H1 (cell line): Measurements from ENCODE around the gene MYO1A. TPM values are rescaled to one million over a fixed set of nuclear protein-coding genes. Genes with fewer than 3 reads are reported as not detected.

Experiments
- CTCF ChIA-PET: fragments of 300-600 bp; sonication (Branson Sonifier 250); formaldehyde crosslinking; loops from one replicate; lab custom pipeline; 2021; ENCODE audit not compliant: partially characterized antibody; lab: Charles Lee
- POLR2A ChIA-PET: fragments of 300-600 bp; sonication (Branson Sonifier 250); formaldehyde crosslinking; loops from one replicate; lab custom pipeline; 2021; ENCODE audit warnings: inconsistent platforms; ENCODE audit not compliant: partially characterized antibody; lab: Charles Lee
- DNase-seq, 2 experiments: peaks; one replicate each; pipeline versions ENCODE4 v3.0.0 to v3.0.0-alpha.2; 2010 to 2022; ENCODE audit warnings: low spot score in 2 of 2, low read depth in 1 of 2, mixed read lengths in 1 of 2
- FAIRE-seq: peaks from 2 replicates; lab custom pipeline; 2011; peaks lifted over from hg19 to GRCh38; lab: Jason Lieb, UNC
- H2AFZ ChIP-seq: 2 replicates; pipeline ENCODE4 v1.8.1; 2012; ENCODE audit warnings: low read length, inconsistent platforms
- H2AK5ac ChIP-seq: 2 replicates; pipeline ENCODE4 v1.6.1; 2013; ENCODE audit warnings: low read depth, low read length
- H2BK120ac ChIP-seq: replicated peaks from 2 replicates; pipeline ENCODE3; 2013; ENCODE audit warnings: low read depth, low read length, inconsistent platforms
- H2BK12ac ChIP-seq: 2 replicates; pipeline ENCODE4 v1.6.1; 2013; ENCODE audit warnings: low read depth, low read length
- H2BK15ac ChIP-seq: 2 replicates; pipeline ENCODE4 v1.6.1; 2013; ENCODE audit warnings: low read length
- H2BK20ac ChIP-seq: 2 replicates; pipeline ENCODE4 v1.6.1; 2013; ENCODE audit warnings: low read length
- H2BK5ac ChIP-seq: 2 replicates; pipeline ENCODE4 v1.6.1; 2013; ENCODE audit warnings: low read depth, low read length
- H3K14ac ChIP-seq: 2 replicates; pipeline ENCODE4 v1.6.1; 2013; ENCODE audit warnings: inconsistent platforms; ENCODE audit not compliant: insufficient read length
- H3K18ac ChIP-seq: 2 replicates; pipeline ENCODE4 v1.6.1; 2013; ENCODE audit warnings: low read length; ENCODE audit errors: extremely low read depth
- H3K23ac ChIP-seq: 2 replicates; pipeline ENCODE4 v1.6.1; 2013; ENCODE audit warnings: inconsistent platforms; ENCODE audit not compliant: insufficient read length
- H3K23me2 ChIP-seq: 2 replicates; pipeline ENCODE4 v1.6.1; 2013; ENCODE audit warnings: low read depth, low read length
- H3K27ac ChIP-seq: 2 replicates; pipeline ENCODE4 v1.6.1; 2011; ENCODE audit warnings: low read depth, low read length, inconsistent platforms
- H3K27me3 ChIP-seq, 4 experiments: replicated peaks in 1 of 4; 1 replicate in 1 of 4; 2 replicates in 3 of 4; pipeline versions ENCODE4 v1.6.1 to v1.8.1; 2011 to 2013; ENCODE audit warnings: low read length in 3 of 4, mild to moderate bottlenecking in 3 of 4, inconsistent platforms in 2 of 4, mixed read lengths in 2 of 4, moderate library complexity in 1 of 4; ENCODE audit not compliant: control insufficient read depth in 3 of 4, insufficient read depth in 3 of 4; ENCODE audit errors: extremely low read depth in 1 of 4
- H3K36me3 ChIP-seq, 4 experiments: 2 replicates each; pipeline versions ENCODE4 v1.6.1 to v1.8.1; 2011 to 2013; ENCODE audit warnings: mild to moderate bottlenecking in 4 of 4, low read length in 3 of 4, moderate library complexity in 2 of 4, control low read depth in 1 of 4, inconsistent platforms in 1 of 4; ENCODE audit not compliant: insufficient read depth in 4 of 4, control insufficient read depth in 2 of 4
- H3K4ac ChIP-seq: replicated peaks from 2 replicates; pipeline ENCODE3; 2013; ENCODE audit warnings: low read length, low read depth, mixed read lengths, inconsistent platforms; ENCODE audit not compliant: insufficient read length
- H3K4me1 ChIP-seq, 4 experiments: replicated peaks in 1 of 4; 1 replicate in 1 of 4; 2 replicates in 3 of 4; pipeline versions ENCODE4 v1.6.1 to v1.8.1; 2011 to 2013; ENCODE audit warnings: low read length in 3 of 4, inconsistent platforms in 2 of 4, mixed read lengths in 1 of 4; ENCODE audit not compliant: insufficient read depth in 4 of 4, control insufficient read depth in 3 of 4
- H3K4me2 ChIP-seq, 2 experiments: 2 replicates each; pipeline versions ENCODE4 v1.6.1 to v1.8.1; 2011 to 2013; ENCODE audit warnings: low read depth in 2 of 2, low read length in 2 of 2, control low read depth in 1 of 2, inconsistent platforms in 1 of 2, mild to moderate bottlenecking in 1 of 2; ENCODE audit not compliant: insufficient read depth in 1 of 2
- H3K4me3 ChIP-seq, 4 experiments: fragments of 200-600, 300-600 bp in 1 of 4; sonication (generic), shearing (Covaris generic), sonication (Bioruptor Twin) in 1 of 4; 2 replicates each; pipeline versions ENCODE4 v1.5.1 to v1.8.1; 2011 to 2016; ENCODE audit warnings: low read length in 4 of 4, low read depth in 3 of 4, control low read depth in 2 of 4, inconsistent platforms in 2 of 4, mild to moderate bottlenecking in 2 of 4, mixed read lengths in 1 of 4, moderate library complexity in 1 of 4; ENCODE audit not compliant: insufficient read depth in 2 of 4; ENCODE audit errors: extremely low read depth in 1 of 4
- H3K56ac ChIP-seq: replicated peaks from 2 replicates; pipeline ENCODE3; 2013; ENCODE audit warnings: low read depth, mild to moderate bottlenecking, mixed read lengths, low read length, inconsistent platforms; ENCODE audit not compliant: insufficient read length
- H3K79me1 ChIP-seq: 2 replicates; pipeline ENCODE4 v1.6.1; 2013; ENCODE audit warnings: low read depth, low read length, control low read depth
- H3K79me2 ChIP-seq, 2 experiments: 2 replicates each; pipeline versions ENCODE4 v1.6.1 to v1.8.1; 2012 to 2013; ENCODE audit warnings: low read length in 2 of 2, mild to moderate bottlenecking in 2 of 2, inconsistent platforms in 1 of 2; ENCODE audit not compliant: insufficient read depth in 2 of 2, control insufficient read depth in 1 of 2
- H3K9ac ChIP-seq, 4 experiments: replicated peaks in 1 of 4; 1 replicate in 1 of 4; 2 replicates in 3 of 4; pipeline versions ENCODE4 v1.6.1 to v1.8.1; 2011 to 2013; ENCODE audit warnings: low read depth in 3 of 4, low read length in 3 of 4, control low read depth in 2 of 4, mild to moderate bottlenecking in 2 of 4, moderate library complexity in 2 of 4, inconsistent platforms in 1 of 4; ENCODE audit errors: extremely low read depth in 1 of 4
- H3K9me3 ChIP-seq, 2 experiments: 2 replicates each; pipeline versions ENCODE4 v1.6.1 to v1.8.1; 2012 to 2013; ENCODE audit warnings: mild to moderate bottlenecking in 2 of 2, moderate library complexity in 2 of 2, control low read depth in 1 of 2, inconsistent platforms in 1 of 2, low read depth in 1 of 2, low read length in 1 of 2, mixed read lengths in 1 of 2; ENCODE audit not compliant: insufficient read depth in 2 of 2
- H4K20me1 ChIP-seq, 2 experiments: replicated peaks in 1 of 2; 2 replicates each; pipeline versions ENCODE3 to v1.8.1; 2011 to 2013; ENCODE audit warnings: inconsistent platforms in 2 of 2, low read length in 2 of 2, mild to moderate bottlenecking in 1 of 2; ENCODE audit not compliant: insufficient read depth in 2 of 2, control insufficient read depth in 1 of 2
- H4K5ac ChIP-seq: 2 replicates; pipeline ENCODE4 v1.6.1; 2013; ENCODE audit warnings: low read length, low read depth, mixed read lengths, inconsistent platforms; ENCODE audit not compliant: insufficient read length
- H4K8ac ChIP-seq: 2 replicates; pipeline ENCODE4 v1.8.0; 2013; ENCODE audit warnings: mild to moderate bottlenecking, moderate library complexity, low read length, inconsistent platforms; ENCODE audit not compliant: insufficient read depth; ENCODE audit errors: extremely low read depth
- H4K91ac ChIP-seq: replicated peaks from 2 replicates; pipeline ENCODE3; 2013; ENCODE audit warnings: low read length, mixed read lengths, inconsistent platforms; ENCODE audit not compliant: insufficient read length
- BRCA1 ChIP-seq: IDR thresholded peaks from 2 replicates; pipeline ENCODE4 v1.6.1; 2012; ENCODE audit warnings: low read depth, low read length, improper control_type of control experiment
- CEBPB ChIP-seq: IDR thresholded peaks from 2 replicates; pipeline ENCODE4 v1.6.1; 2012; ENCODE audit warnings: low read depth, low read length
- GABPA ChIP-seq: IDR thresholded peaks from 2 replicates; pipeline ENCODE4 v1.6.1; 2011; ENCODE audit warnings: mild to moderate bottlenecking, low read length, moderate library complexity, borderline replicate concordance; ENCODE audit not compliant: insufficient read depth
- HDAC6 ChIP-seq: IDR thresholded peaks from one replicate; pipeline ENCODE4 v1.7.1; 2012; ENCODE audit warnings: low read depth, mild to moderate bottlenecking, inconsistent platforms, low read length, moderate library complexity
- POLR2A ChIP-seq, 2 experiments: IDR thresholded peaks; 1 replicate in 1 of 2; 2 replicates in 1 of 2; pipeline ENCODE4 v1.6.1; 2011; ENCODE audit warnings: low read depth in 2 of 2, low read length in 2 of 2, mild to moderate bottlenecking in 2 of 2; ENCODE audit errors: control extremely low read depth in 1 of 2
- POLR2AphosphoS5 ChIP-seq: IDR thresholded peaks from 2 replicates; pipeline ENCODE4 v1.6.1; 2011; ENCODE audit warnings: low read depth, low read length
- RBBP5 ChIP-seq: IDR thresholded peaks from 2 replicates; pipeline ENCODE4 v1.7.1; 2012; ENCODE audit warnings: low read depth, mild to moderate bottlenecking, inconsistent platforms, low read length, moderate library complexity, borderline replicate concordance
- SAP30 ChIP-seq: fragments of 300-600 bp; sonication (generic); IDR thresholded peaks from 2 replicates; pipeline ENCODE4 v1.7.1; 2012; ENCODE audit warnings: low read length, moderate library complexity, mild to moderate bottlenecking, inconsistent platforms; ENCODE audit not compliant: insufficient read depth, insufficient replicate concordance
- TAF1 ChIP-seq: IDR thresholded peaks from 2 replicates; pipeline ENCODE4 v1.6.1; 2011; ENCODE audit warnings: mild to moderate bottlenecking, low read depth, low read length
- TCF12 ChIP-seq: IDR thresholded peaks from 2 replicates; pipeline ENCODE4 v1.6.1; 2011; ENCODE audit warnings: low read depth, mild to moderate bottlenecking, low read length
- WGBS, 2 experiments: shearing (Covaris generic) in 1 of 2; methylation state at CpG; one replicate each; pipeline versions ENCODE4 v1.1.6 to v1.1.7; 2013 to 2015; ENCODE audit warnings: low lambda C conversion rate in 2 of 2, mixed read lengths in 2 of 2, inconsistent platforms in 1 of 2, low coverage in 1 of 2, missing lambda C conversion rate in 1 of 2; ENCODE audit not compliant: insufficient replicate concordance in 2 of 2, insufficient coverage in 1 of 2, insufficient read length in 1 of 2; ENCODE audit errors: extremely low coverage in 1 of 2, missing lambda C conversion rate in 1 of 2; 5-methylcytosine and 5-hydroxymethylcytosine counted together
- polyA plus RNA-seq, 7 experiments: library from polyadenylated mRNA; depleted of rRNA in 3 of 7; stranded (reverse) in 5 of 7; unstranded in 2 of 7; fragments of >200 nt in 5 of 7; fragments of 200-250 nt in 2 of 7; gene quantifications; 1 replicate in 5 of 7; 2 replicates in 1 of 7; 4 replicates in 1 of 7; pipeline versions ENCODE4 v1.2.1 to v1.2.3, GENCODE V29; 2011 to 2013; ENCODE audit warnings: missing spikeins in 2 of 7, mixed read lengths in 2 of 7
- total RNA-seq: library from RNA; stranded (reverse); fragmentation: NEBNext Ultra II Directional; extraction: Animal tissue kit (Norgen Biotek cat#: 25700); gene quantifications from 2 replicates; pipeline ENCODE4 v1.2.1, GENCODE V29; 2021
- TF ChIP-seq, protein P1 (sequence below): IDR thresholded peaks from 2 replicates; pipeline ENCODE4 v1.6.1; 2012; ENCODE audit warnings: inconsistent platforms

MYO1A gene
- total and polyA plus RNA-seq, 2 of the 8 experiments (the other 6 are each of a cell fraction or from before 2014, with no cell fraction given): 0.54 to 0.77 TPM

GRCh38 chr12:57085999-57086492 is 36.1 kb upstream of the MYO1A start:
- Histone ChIP-seq H3K18ac (peak overlapping the region; percentile 34), H3K4me3 (peak overlapping the region; percentile 57 to 79 (median 72)), H2BK20ac (peak overlapping the region; percentile 64; the same call in 1 of the 2 replicates), H4K8ac (peak overlapping the region; percentile 4; the same call in 1 of the 2 replicates), H2AFZ (peak overlapping the region; percentile 88), H3K27me3 (no peaks in the 10 kb centered on the region), H4K20me1 (peaks cover 0 to 7% of the 10 kb centered on the region in 2 experiments), H2BK12ac (peak overlapping the region; percentile 97), H2BK120ac (peak overlapping the region; percentile 16), H2BK5ac (peak overlapping the region; percentile 87; the same call in 1 of the 2 replicates), H2AK5ac (0 out of 2 replicates have a peak overlapping the region, but pooled peaks have one; percentile 83), H3K79me1 (peaks cover 4% of the 10 kb centered on the region; the same call in 1 of the 2 replicates), H3K23me2 (peaks cover 25% of the 10 kb centered on the region), H3K9ac (peak overlapping the region in 3 of 4 experiments; percentile 9 to 80 (median 47); a peak in 4 of 7 replicates), H3K14ac (no peak overlapping the region), H4K91ac (peak overlapping the region; percentile 84), H4K5ac (peak overlapping the region; percentile 25), H3K79me2 (peaks cover 0 to 15% of the 10 kb centered on the region in 2 experiments; a peak in 1 of 4 replicates), H3K4ac (peak overlapping the region; percentile 24), H2BK15ac (peak overlapping the region; percentile 32; the same call in 1 of the 2 replicates), H3K4me1 (peaks cover 0 to 16% (median 9%) of the 10 kb centered on the region in 4 experiments; a peak in 5 of 7 replicates), H3K23ac (no peak overlapping the region), H3K56ac (peak overlapping the region; percentile 38), H3K4me2 (peak overlapping the region; percentile 81 to 89), H3K9me3 (no peaks in the 10 kb centered on the region), H3K27ac (peak overlapping the region; percentile 57; the same call in 1 of the 2 replicates), H3K36me3 (0 out of 8 replicates have a peak, but pooled peaks cover 0 to under 1% (median 0%) of the 10 kb centered on the region in 4 experiments)
- CTCF ChIA-PET: interaction anchor here (1.4 to 14.0 kb wide), 4 partner anchors 14 to 38 kb away, joined by 3 to 325 read pairs (median 106); partner anchors contain the start of gene STAT6
- FAIRE-seq: no peak
- WGBS, 2 experiments: 19% methylated on average over 11 of the region's 12 CpGs; no CpG with 5 or more reads in 1 of the 2 experiments
- no peak for DNase-seq
- POLR2A ChIA-PET: interaction anchor here (0.8 to 16.5 kb wide), 10 partner anchors 7 to 128 kb away, joined by 3 to 352 read pairs (median 6); partner anchors contain the start of genes LRP1, NEMP1 and STAT6
- TF ChIP-seq GABPA: no peak
- no peak for TF ChIP-seq TCF12
- no peak for TF ChIP-seq SAP30
- peak in 1 of 2 experiments; percentile 43; a peak in 1 of 3 replicates for TF ChIP-seq POLR2A (IDR thresholded peaks at IDR 0.05; ENCODE audit: control extremely low read depth in 1 of 2, low read depth in 2 of 2, low read length in 2 of 2)
- TF ChIP-seq, protein P1, sequence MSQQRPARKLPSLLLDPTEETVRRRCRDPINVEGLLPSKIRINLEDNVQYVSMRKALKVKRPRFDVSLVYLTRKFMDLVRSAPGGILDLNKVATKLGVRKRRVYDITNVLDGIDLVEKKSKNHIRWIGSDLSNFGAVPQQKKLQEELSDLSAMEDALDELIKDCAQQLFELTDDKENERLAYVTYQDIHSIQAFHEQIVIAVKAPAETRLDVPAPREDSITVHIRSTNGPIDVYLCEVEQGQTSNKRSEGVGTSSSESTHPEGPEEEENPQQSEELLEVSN: peak; percentile 70
- TF ChIP-seq CEBPB: no peak
- TF ChIP-seq TAF1: peak; percentile 13; the same call in 1 of the 2 replicates
- TF ChIP-seq RBBP5: 0 out of 2 replicates have a peak, but pooled peaks have one; percentile 44
- no peak for TF ChIP-seq HDAC6
- no peak for TF ChIP-seq BRCA1
- peak; percentile 73 for TF ChIP-seq POLR2AphosphoS5
